SHP77 treated with DMSO at 0.1 percent for 48 hours (cell line): Measurements from ENCODE around the gene SORL1.

Source experiments
- DNase-seq: peaks from one replicate; lab custom pipeline; 2025; lab: John Stamatoyannopoulos, UW

Gene SORL1

DNA sequence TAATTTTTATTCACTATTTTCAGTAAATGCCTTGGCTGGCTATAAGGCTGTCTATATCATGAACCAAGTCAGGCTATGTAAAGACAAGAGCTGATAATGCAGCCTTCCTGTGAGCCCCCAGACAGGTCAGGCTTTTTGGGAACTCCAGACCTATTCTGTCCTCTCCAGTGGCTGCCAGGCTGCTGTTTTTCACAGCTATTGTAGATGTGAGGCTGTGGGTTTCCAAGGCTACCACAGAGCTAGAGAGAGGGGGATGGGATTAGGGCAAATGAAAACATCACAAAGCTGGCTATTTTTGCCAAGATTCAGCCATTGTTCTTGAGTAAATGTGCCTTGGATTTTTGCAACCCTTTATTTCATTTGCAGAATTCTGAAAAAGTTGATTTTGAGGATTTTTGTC is 56.3 kb downstream of the SORL1 start:
- no peak for DNase-seq

- no peak for DNase-seq
These were observed 58.3 kb downstream of the SORL1 start for GRCh38 chr11:121510438-121510837.

GRCh38 chr11:121512468-121513465 is 60.7 kb downstream of the SORL1 start:
- DNase-seq, result no peak

GRCh38 chr11:121513807-121514206 is 61.7 kb downstream of the SORL1 start:
- DNase-seq, result no peak

DNA sequence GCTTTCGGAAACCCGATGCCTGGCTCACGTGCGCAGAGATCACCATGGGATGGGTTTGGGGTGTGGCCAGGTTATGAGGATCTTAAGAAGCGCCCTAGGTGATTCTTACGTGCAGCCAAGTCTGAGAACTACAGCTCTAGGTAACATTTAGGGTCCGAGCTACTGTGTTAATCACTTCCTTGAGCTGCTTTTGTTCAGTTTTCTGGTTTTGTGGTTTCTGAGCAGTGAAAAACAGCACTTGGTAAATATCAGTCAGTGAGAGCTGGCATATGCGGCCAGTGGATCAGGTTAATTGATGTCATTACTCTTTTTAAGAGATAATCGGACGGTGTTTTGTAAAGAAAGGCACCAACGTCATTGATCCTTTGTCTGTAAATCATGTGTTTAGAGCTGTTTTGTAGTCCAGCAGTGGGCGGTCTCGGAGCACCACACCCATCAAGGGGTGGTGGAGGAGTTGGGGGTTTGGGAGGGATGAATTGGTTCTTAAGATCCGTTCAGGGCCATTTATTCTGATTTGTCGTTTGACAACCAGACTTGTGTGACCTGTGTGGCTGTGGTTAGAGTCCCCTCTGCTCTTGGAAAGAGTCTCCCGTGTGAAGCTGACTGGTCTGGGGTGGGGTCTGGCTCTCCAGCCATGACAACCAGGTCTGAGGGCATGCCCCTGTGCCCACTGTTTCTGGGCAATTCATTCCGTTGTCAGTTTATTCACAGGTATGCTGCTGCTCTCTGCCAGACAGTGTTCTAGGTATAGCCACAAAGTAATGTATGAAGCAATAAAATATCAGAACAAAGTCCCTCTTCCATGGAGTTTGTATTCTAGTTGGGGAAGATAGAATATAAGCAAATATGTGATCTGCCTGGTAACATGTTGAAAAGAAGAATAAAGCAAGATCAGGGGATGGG is 62.6 kb downstream of the SORL1 start:
- no peak for DNase-seq

- no peak for DNase-seq
These were observed 63.2 kb downstream of the SORL1 start for GRCh38 chr11:121515335-121515671.

- no peak for DNase-seq
These were observed 65.9 kb downstream of the SORL1 start for GRCh38 chr11:121517996-121518395.

DNA sequence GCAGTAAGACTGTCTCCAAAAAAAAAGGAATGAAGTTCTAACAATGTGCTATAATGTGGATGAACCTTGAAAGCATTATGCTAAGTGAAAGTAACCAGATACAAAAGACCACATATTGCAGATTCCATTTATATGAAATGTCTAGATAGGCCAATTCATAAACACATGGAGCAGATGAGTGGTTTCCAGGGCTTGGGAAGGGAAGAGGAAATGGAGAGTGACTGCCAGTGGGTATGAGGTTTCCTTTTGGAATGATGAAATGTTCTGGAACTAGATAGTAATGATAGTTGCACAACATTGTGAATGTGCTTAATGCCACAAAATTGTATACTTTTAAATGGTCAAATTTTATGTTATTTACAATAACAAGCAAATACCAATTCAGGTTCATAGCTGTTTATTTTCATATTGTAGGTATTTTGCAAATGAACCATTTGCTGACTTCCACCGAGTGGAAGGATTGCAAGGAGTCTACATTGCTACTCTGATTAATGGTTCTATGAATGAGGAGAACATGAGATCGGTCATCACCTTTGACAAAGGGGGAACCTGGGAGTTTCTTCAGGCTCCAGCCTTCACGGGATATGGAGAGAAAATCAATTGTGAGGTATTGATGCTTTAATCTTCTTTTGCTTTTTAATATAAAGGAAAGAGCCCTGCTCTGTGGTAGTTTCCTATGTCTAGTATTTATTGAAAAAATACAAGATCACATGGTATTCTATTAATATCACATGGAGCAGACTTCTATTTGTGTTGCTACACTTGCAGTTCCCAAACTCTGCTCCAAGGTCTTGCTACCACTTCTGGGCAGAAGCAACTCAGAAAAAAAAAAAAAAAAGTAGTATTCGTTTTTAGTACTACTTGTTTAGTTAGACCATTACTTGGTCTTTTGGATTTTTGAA is 68.4 kb downstream of the SORL1 start:
- DNase-seq, result no peak

DNA sequence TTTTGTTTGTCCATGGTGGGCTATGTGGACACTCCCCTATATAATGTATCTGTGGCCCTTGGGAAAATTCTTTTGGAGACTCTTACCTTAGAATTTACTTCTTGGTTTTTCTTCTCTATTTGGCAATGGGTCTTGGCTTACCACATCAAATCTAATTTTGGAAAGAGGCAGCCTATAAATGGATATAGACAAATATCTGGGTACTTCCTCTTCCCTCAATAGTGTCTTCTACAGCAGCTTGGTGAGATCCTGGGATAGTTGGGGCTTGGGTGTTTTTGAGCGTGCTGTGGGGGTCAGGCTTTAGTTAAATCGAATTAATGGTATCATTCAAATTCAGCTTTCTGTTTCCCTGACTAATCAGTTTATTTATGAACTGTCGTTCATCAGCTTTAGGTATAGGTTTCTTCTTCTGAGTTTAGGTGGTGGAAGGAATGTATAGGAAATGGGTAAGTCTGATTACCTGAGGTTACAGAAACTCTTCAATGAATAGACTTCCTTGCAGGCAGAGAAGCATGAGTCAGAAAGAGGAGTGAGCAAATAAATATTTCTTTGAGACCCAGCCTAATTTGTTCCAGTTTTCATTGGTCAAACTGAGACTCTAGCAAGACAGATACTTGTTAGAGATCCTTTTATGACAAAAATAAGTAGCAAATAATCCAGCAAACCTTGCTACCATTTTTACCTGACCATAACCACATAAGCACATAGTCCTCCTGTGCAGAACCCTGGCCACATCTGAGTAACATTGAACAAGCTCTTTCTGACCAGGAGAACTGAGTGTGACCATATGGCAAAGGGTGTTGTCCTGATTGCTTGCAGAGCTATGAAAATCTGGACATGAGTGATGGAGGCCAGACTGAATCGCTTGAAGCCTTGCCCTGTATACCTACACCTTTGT is 69.3 kb downstream of the SORL1 start:
- no peak for DNase-seq

DNA sequence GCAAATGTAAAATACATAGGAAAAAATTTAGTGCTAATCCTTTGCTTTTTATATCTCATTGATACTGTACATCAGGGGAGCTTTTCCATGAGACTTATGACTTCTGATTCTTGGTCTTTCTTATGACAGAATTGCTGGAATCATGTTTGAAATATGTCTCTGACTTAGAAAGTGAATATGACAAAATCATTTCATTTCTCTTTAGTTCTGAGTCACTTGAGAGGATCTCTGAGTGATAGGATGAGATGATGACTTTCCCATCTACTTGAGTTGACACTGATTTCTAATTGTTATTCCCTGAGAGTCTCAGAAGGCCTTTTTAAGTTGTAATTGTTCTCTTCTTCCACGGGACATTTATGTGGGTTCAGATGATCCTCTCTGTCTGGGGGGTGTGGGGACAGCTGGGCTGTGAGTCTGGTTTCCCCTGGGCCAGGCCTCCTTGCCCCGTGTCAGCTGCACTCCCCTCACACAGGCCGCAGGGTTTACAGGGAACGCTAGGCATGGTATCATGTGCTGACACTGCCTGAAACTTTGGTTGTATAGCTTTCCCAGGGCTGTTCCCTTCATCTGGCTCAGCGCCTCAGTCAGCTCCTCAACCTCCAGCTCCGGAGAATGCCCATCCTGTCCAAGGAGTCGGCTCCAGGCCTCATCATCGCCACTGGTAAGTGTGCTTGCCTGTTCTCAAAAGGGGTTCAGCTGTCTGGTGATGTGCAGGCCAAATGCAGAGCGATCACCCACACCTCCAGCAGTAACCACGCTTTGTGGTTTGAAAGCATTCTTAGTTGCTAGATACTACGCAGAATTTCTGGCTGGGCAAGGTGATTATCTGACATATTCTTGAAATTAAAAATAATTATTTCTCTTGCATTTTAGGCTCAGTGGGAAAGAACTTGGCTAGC is 70.2 kb downstream of the SORL1 start:
- DNase-seq, result no peak

DNA sequence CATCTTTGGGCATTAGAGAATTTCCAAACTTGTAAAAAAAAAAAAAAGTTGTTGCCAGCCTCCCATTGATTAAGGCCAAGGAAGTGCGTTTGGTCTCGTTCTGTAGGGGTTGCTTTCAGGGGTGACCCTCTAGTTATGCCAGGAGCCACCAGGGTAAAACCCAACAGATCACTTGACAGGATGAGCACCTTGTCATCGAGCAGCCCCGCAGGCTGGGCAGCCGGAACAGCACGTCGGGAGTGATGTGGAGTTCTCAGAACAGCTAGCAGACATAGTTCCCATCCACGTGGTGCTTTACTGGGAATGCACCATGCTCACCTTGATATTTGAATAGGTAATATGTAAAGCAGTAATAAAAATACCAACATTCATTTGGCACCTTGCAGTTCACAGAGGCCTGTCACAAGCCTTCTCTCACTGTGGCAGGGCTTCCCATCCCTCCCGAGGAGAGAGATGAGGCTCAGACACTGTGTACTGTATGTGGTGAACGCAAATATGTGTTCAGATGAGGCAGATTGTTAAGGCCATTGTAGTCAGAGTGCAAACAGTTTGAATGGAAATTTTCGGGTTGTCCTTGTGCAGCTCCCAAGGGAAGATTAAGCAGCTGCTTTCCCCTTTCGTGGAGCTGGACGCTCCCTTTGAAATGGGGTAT is 71.6 kb downstream of the SORL1 start:
- DNase-seq, result peak; percentile 68

DNA sequence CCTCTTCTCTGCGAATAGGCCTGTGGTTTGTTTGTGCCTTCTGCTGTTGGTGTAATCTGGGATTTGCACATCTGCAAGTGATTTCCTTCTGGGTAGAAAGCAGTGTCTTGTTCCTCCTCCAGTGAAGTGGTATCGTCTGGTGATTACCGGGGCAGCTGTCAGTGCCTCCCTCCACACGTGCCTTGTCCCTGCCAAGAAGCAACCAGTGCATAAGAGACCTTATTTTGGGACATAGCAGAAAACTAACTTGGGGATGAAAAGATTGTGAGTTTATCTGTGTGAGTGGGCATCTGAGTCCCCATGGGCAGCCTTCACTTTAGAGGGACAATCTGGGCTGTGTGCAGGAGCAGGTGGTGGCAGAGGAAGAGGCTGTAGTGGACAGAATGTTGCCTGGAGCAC is 72.1 kb downstream of the SORL1 start:
- peak; percentile 68 for DNase-seq

DNA sequence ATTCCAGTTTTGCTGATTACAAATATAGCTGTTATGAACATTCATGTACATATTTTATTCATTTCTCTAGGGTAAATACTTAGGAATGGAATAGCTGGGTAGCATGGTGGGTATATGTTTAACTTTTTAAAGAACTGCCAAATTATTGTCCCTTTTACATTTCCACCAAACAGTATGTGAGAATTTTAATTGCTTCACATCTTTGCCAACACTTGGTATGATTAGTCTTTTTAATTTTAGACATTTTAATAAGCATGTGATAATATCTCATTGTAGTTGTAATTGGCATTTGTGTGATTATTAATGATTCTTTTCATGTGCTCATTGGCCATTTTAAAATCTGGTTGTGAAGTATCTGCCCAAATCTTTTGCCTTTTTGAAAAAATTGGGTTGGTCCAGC is 73.3 kb downstream of the SORL1 start:
- DNase-seq, result no peak

- no peak for DNase-seq
These were observed 78.1 kb downstream of the SORL1 start for GRCh38 chr11:121530257-121530656.

- no peak for DNase-seq
These were observed 81.5 kb downstream of the SORL1 start for GRCh38 chr11:121533601-121534000.

DNA sequence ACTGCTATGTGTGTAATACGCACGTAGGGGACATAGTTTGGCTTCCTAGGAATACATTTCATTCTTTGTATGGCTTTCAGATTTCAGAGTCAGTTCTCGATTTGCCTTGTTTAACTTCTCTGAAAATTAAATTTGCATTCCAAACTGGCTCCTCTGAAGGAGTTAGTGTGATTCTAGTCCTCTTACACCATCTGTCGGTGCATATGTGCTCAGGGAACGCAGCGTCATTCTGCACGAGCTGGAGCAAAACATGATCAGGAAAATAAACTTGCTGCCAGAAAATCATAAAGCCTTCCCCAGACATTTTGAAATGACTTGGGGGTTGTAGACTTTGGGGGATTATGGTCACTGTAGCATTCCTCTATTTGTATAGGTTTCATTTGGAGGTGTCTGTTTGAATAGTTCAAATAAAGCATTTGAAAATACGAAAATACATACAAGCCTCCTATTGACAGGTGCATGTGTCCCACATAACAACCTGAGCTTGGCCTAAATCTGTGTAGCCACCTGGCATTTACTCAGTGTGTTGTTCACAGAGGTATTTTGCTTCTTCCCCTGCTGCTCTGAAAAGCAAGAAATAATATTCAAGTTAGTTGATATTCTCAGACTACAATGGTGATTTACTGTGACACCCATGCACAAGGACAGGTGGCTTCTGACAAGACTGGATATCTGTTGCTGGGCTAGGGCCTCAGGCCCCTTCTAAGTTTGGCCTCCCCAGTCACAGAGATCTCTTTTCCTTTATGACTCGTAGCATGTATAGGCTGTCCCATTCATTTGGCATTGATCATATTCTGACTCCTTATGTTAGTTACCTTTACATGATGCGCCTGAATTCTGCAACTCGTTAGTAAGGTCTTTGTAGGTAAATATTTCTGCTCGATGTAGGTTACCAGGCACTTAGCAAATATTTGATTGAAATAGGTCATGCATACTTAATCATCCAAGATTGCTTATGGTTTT is 82.3 kb downstream of the SORL1 start:
- DNase-seq, result peak; percentile 33

DNA sequence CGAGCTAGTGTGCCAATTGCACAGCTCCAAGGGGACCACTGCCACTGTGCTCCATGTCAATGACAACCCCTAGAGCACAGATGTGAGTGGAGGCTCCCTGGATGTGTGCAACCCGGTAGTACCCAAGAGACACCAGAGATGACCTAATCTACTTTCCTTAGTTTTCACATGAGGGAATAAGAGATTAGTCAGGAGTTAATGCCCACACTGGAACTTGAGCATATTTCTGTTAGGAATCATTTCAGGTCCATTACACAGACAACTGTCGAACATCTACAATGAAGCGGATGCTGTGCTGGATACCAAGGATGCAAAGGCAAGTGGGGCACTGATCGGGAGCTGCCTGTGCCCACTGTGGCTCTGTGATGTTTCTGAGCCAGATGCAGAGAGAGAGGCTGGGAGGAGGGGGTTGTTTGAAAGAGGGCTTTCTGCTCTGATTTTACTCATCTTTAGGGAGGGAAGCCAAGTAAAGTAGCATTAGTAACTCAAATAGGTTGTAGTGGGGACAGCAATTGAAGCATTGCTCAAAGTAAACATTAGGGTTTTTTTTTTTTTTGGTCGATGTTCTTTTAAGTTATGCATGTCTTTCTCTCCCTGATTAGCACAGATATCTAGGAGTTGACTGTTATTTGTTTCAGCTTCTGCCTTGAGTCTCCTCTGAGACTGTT is 83.1 kb downstream of the SORL1 start:
- DNase-seq, result no peak
